Esophagus muscularis mucosa (tissue), 4 donors: ENCODE results near the gene PIH1D2. TPM values are rescaled to one million over a fixed set of nuclear protein-coding genes. Genes with fewer than 3 reads are reported as not detected.
A peak's percentile ranks its signal among the peaks of the same experiment; 100 is the strongest.
"Not testable (repeated sequence)": the region's sequence is repeated elsewhere in the genome, so short reads cannot be mapped to it uniquely, and the experiment has no call there.

Experiments
- DNase-seq: peaks from one replicate; pipeline ENCODE4 v3.0.0-alpha.2; 2017; ENCODE audit errors: extremely low spot score
- H3K27ac ChIP-seq, 4 donors: fragments of 200-600 bp; sonication (generic); replicated peaks in 1 of 4; 1 replicate in 3 of 4; 2 replicates in 1 of 4; pipeline ENCODE4 v1.5.1; 2016 to 2019; ENCODE audit warnings: mild to moderate bottlenecking in 1 of 4
- H3K27me3 ChIP-seq, 4 donors: fragments of 200-600 bp; sonication (generic); one replicate each; pipeline versions ENCODE4 v1.5.1 to v1.6.0; 2016 to 2019
- H3K36me3 ChIP-seq, 4 donors: fragments of 200-600 bp; sonication (generic); one replicate each; pipeline ENCODE4 v1.5.1; 2016 to 2019
- H3K4me1 ChIP-seq, 4 donors: fragments of 200-600 bp; sonication (generic); one replicate each; pipeline ENCODE4 v1.5.1; 2016 to 2019
- H3K4me3 ChIP-seq, 4 donors: fragments of 200-600 bp; sonication (generic); 1 replicate in 2 of 4; 2 replicates in 2 of 4; pipeline ENCODE4 v1.5.1; 2016 to 2019; ENCODE audit warnings: mild to moderate bottlenecking in 4 of 4, moderate library complexity in 1 of 4
- H3K9me3 ChIP-seq, 4 donors: fragments of 200-600 bp; sonication (generic); 1 replicate in 3 of 4; 2 replicates in 1 of 4; pipeline ENCODE4 v1.5.1; 2016 to 2019
- CTCF ChIP-seq, 3 experiments: fragments of 200-600 bp in 2 of 3; fragments of 450-650 bp in 1 of 3; sonication (generic) in 2 of 3; IDR thresholded peaks; one replicate each; pipeline ENCODE4 v1.5.1; 2017 to 2019; ENCODE audit warnings: antibody characterized with exemption in 3 of 3, mild to moderate bottlenecking in 2 of 3, moderate library complexity in 1 of 3
- EP300 ChIP-seq: sonication (generic); formaldehyde crosslinking; IDR thresholded peaks from one replicate; pipeline ENCODE4 v1.6.1; 2017; ENCODE audit warnings: antibody characterized with exemption
- POLR2A ChIP-seq: fragments of 450-650 bp; IDR thresholded peaks from one replicate; pipeline ENCODE4 v1.6.1; 2017; ENCODE audit warnings: antibody characterized with exemption, moderate library complexity, mild to moderate bottlenecking, low read depth
- POLR2AphosphoS5 ChIP-seq, 2 donors: sonication (generic); formaldehyde crosslinking; IDR thresholded peaks; one replicate each; pipeline ENCODE4 v1.6.1; 2017; ENCODE audit warnings: antibody characterized with exemption in 2 of 2
- WGBS: methylation state at CpG from one replicate; pipeline ENCODE4 v1.1.5; 2018; 5-methylcytosine and 5-hydroxymethylcytosine counted together
- intact Hi-C: fragments of 100-400 bp; cut with DNase I; formaldehyde crosslinking; loops from one replicate; pipeline ENCODE4 v1.15.1; 2023
- total RNA-seq, 4 donors: library from RNA; depleted of rRNA; stranded (reverse); fragments of >200 nt; gene quantifications; one replicate each; pipeline versions ENCODE4 v1.1.0 to v1.2.1, GENCODE V29; 2016

The PIH1D2 gene
- total RNA-seq, 4 donors from 2014 or later = 0.83 to 1.5 (median 1.1) TPM

GRCh38 chr11:112049777-112050176, 24.0 kb downstream of the PIH1D2 start:
- intact Hi-C loops = no loop called here
- DNase-seq = no peak
- 48% methylated on average over 2 of the region's 2 CpGs for whole genome bisulfite sequencing
- Histone ChIP-seq H3K27me3 (no peaks in the 10 kb centered on the region), H3K27ac (no peak overlapping the region), H3K36me3 (peaks cover 34 to 87% (median 74%) of the 10 kb centered on the region in 4 donors), H3K9me3 (no peaks in the 10 kb centered on the region), H3K4me1 (peaks cover 0 to 9% (median 3%) of the 10 kb centered on the region in 4 donors), H3K4me3 (no peak overlapping the region)
- no peak for TF ChIP-seq EP300

- not testable (repeated sequence) for DNase-seq
These were observed 25.6 kb downstream of the PIH1D2 start for GRCh38 chr11:112048256-112048655.

GRCh38 chr11:112046647-112047046, 27.2 kb downstream of the PIH1D2 start:
- peaks cover 28 to 80% (median 56%) of the 10 kb centered on the region in 4 donors for H3K36me3 ChIP-seq
- intact Hi-C loops, H3K27me3 ChIP-seq, H3K4me3 ChIP-seq, H3K4me1 ChIP-seq, H3K9me3 ChIP-seq, H3K27ac ChIP-seq, DNase-seq: not testable (repeated sequence)
- WGBS = 97% methylated on average over 2 of the region's 2 CpGs

More at GRCh38 chr11:112048256-112048655, 25.6 kb downstream of the PIH1D2 start:
- H3K27me3 ChIP-seq, H3K9me3 ChIP-seq, H3K4me3 ChIP-seq, H3K4me1 ChIP-seq, intact Hi-C loops: not testable (repeated sequence)
- Histone ChIP-seq H3K27ac (peak overlapping the region in 3 of 4 donors; percentile 2 to 45 (median 31)), H3K36me3 (peaks cover 38 to 86% (median 68%) of the 10 kb centered on the region in 4 donors)
- WGBS = 95% methylated on average over 3 of the region's 3 CpGs

- peaks cover 0 to 9% (median 3%) of the 10 kb centered on the region in 4 donors for H3K4me1 ChIP-seq
- peaks cover 21 to 74% (median 53%) of the 10 kb centered on the region in 4 donors for H3K36me3 ChIP-seq
- H3K27ac ChIP-seq = no peak overlapping the region
- H3K27me3 ChIP-seq = no peaks in the 10 kb centered on the region
- no peak for DNase-seq
- no peak for TF ChIP-seq EP300
- no peak for TF ChIP-seq POLR2AphosphoS5 (IDR thresholded peaks at IDR 0.05)
- TF ChIP-seq POLR2A = no peak
- no peak for TF ChIP-seq CTCF (IDR thresholded peaks at IDR 0.05)
- intact Hi-C loops = no loop called here
- no peaks in the 10 kb centered on the region for H3K9me3 ChIP-seq
- H3K4me3 ChIP-seq = no peak overlapping the region
- WGBS = 100% methylated on average over 4 of the region's 4 CpGs
These were observed 28.9 kb downstream of the PIH1D2 start for GRCh38 chr11:112044961-112045360.

GRCh38 chr11:112042961-112043304, 30.9 kb downstream of the PIH1D2 start:
- TF ChIP-seq POLR2A (no peak), POLR2AphosphoS5 (IDR thresholded peaks at IDR 0.05) (no peak), EP300 (no peak), CTCF (IDR thresholded peaks at IDR 0.05) (no peak)
- DNase-seq = no peak
- H3K9me3 ChIP-seq = no peaks in the 10 kb centered on the region
- no peak overlapping the region for H3K4me3 ChIP-seq
- WGBS = 94% methylated on average over 2 of the region's 2 CpGs
- H3K36me3 ChIP-seq = peaks cover 35 to 86% (median 66%) of the 10 kb centered on the region in 4 donors
- no peaks in the 10 kb centered on the region for H3K4me1 ChIP-seq
- H3K27ac ChIP-seq = no peak overlapping the region
- no peaks in the 10 kb centered on the region for H3K27me3 ChIP-seq
- intact Hi-C loops = no loop called here

GRCh38 chr11:112042161-112042960, 31.5 kb downstream of the PIH1D2 start:
- intact Hi-C loops = no loop called here
- DNase-seq = no peak

More at GRCh38 chr11:112042161-112042960, 31.5 kb downstream of the PIH1D2 start:
- peaks cover 40 to 86% (median 67%) of the 10 kb centered on the region in 4 donors for H3K36me3 ChIP-seq
- H3K27ac ChIP-seq = no peak overlapping the region
- no peak for TF ChIP-seq POLR2AphosphoS5 (IDR thresholded peaks at IDR 0.05)
- no peak for TF ChIP-seq EP300
- TF ChIP-seq CTCF (IDR thresholded peaks at IDR 0.05) = no peak
- 67% methylated on average over 6 of the region's 6 CpGs for WGBS
- H3K27me3 ChIP-seq = no peaks in the 10 kb centered on the region
- H3K4me1 ChIP-seq = no peaks in the 10 kb centered on the region
- no peak overlapping the region for H3K4me3 ChIP-seq
- no peaks in the 10 kb centered on the region for H3K9me3 ChIP-seq
